Prostate gland (tissue), 2 donors: ENCODE measurements around the gene HSPB6.

Source experiments
- POLR2A ChIP-seq: fragments of 450-650 bp; IDR thresholded peaks from one replicate; pipeline ENCODE4 v1.6.1; 2016; ENCODE audit warnings: antibody characterized with exemption, mild to moderate bottlenecking
- POLR2AphosphoS5 ChIP-seq: sonication (generic); formaldehyde crosslinking; IDR thresholded peaks from one replicate; pipeline ENCODE4 v1.6.1; 2017; ENCODE audit warnings: antibody characterized with exemption
- TF ChIP-seq, protein P1 (sequence below), 4 experiments: fragments of 200-600 bp in 2 of 4; fragments of 450-650 bp in 2 of 4; sonication (generic) in 2 of 4; IDR thresholded peaks; 1 replicate in 3 of 4; 2 replicates in 1 of 4; pipeline ENCODE4 v1.5.1; 2016 to 2019; ENCODE audit warnings: antibody characterized with exemption in 4 of 4, mild to moderate bottlenecking in 2 of 4, moderate library complexity in 2 of 4

DNA sequence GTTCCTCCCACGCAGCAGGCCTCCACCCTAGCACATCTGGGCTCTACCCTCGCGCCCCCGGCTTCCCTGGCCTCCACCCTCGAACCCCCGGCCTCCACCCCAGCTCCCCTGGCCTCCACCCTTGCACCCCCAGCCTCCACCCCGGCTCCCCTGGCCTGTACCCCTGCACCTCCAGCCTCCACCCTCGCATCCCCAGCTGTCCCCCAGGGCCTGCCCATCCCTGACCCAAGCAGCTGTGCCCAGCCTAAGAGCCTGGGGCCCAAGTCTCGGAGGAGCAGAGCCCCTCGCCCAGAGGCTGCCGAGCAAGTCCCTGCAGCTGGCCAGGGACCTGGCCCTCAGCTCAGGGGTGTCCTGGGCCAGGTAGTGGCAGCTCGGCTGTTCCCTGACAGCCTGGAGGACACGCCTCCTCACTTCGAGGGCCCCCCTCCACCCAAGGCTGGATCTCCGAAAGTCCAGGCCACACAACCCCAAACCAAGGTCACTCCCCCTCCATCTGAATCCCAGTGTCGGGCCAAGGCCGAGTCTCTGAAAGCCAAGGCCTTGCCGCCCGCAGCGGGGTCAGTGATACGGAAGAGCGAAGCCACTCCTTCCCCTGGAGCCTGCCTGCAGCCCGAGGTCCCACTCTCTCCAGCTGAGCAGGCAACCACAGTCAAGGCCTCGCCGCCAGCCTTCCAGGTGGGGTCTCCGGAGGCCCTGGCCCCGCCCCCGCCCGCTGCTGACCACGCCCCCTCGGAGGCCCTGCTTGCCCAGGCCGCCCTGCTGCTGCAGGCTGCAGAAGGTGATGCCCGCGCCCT, 10.7 kb upstream of the HSPB6 start:
- no peak for TF ChIP-seq POLR2A
- TF ChIP-seq, protein P1, sequence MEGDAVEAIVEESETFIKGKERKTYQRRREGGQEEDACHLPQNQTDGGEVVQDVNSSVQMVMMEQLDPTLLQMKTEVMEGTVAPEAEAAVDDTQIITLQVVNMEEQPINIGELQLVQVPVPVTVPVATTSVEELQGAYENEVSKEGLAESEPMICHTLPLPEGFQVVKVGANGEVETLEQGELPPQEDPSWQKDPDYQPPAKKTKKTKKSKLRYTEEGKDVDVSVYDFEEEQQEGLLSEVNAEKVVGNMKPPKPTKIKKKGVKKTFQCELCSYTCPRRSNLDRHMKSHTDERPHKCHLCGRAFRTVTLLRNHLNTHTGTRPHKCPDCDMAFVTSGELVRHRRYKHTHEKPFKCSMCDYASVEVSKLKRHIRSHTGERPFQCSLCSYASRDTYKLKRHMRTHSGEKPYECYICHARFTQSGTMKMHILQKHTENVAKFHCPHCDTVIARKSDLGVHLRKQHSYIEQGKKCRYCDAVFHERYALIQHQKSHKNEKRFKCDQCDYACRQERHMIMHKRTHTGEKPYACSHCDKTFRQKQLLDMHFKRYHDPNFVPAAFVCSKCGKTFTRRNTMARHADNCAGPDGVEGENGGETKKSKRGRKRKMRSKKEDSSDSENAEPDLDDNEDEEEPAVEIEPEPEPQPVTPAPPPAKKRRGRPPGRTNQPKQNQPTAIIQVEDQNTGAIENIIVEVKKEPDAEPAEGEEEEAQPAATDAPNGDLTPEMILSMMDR (IDR thresholded peaks at IDR 0.05): no peak
- TF ChIP-seq POLR2AphosphoS5: no peak
